Measurements from ENCODE around the gene DGKD.

Gene DGKD

DNA sequence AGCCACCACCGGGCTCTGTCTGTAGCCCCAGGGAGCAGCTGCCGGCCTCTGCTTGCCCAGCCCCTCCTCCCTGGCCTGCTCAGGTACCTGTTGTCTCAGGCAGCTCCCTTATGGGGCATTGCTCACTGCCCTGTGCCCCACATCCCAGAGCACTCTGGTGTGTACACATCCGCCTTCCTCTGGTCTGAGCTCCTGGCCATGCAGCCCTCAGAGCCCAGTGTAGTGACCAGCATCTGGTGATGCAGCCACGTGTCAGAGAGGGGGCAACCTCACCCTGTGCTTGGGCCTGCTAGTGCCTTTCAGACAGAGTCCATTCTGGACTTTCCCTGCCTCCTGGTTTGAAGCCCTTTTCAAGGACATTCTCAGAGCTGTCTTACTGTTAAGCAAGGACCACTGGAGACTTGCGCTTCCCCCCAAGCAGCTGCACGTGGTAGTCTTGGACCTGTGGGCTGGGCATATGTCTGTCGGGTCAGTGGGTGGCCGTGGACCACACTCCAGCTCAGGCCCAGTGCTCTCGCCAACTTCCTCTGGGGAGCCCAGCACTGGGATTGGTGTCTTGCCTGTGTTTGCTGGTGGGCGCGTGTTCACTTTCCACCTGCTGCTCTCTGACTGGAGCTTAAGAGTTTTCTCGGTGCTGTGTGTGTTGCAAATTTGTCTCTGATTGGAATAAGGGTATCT lies 30.7 kb downstream of the DGKD start:
- no peak overlapping the region for H4K8ac ChIP-seq (ENCODE audit: low read depth, low read length)
- DNase-seq, result no peak
- no peak overlapping the region for H3K4me3 ChIP-seq (ENCODE audit: low read length)
- H2BK5ac ChIP-seq (ENCODE audit: low read length), result no peak overlapping the region
- no peak overlapping the region for H2AK5ac ChIP-seq (ENCODE audit: low read length)
- no peaks in the 10 kb centered on the region for H3K79me2 ChIP-seq (ENCODE audit: control insufficient read depth, insufficient read depth, low read length)
- no peaks in the 10 kb centered on the region for H3K27me3 ChIP-seq (ENCODE audit: insufficient read depth, low read length, poor library complexity)
- H3K4me2 ChIP-seq (ENCODE audit: low read length), result no peak overlapping the region
- H3K36me3 ChIP-seq (ENCODE audit: control insufficient read depth, insufficient read depth, low read length), result no peaks in the 10 kb centered on the region
- no peak overlapping the region for H2BK120ac ChIP-seq (ENCODE audit: low read depth, low read length)
- H2BK15ac ChIP-seq (replicated peaks; ENCODE audit: low read depth), result no peak overlapping the region
- H3K27ac ChIP-seq (ENCODE audit: low read depth, low read length), result no peak overlapping the region
- H3K56ac ChIP-seq (ENCODE audit: low read length), result no peak overlapping the region
- H3K18ac ChIP-seq (ENCODE audit: low read length), result no peak overlapping the region
- H3K23ac ChIP-seq (ENCODE audit: low read length), result no peak overlapping the region
- no peaks in the 10 kb centered on the region for H3K4me1 ChIP-seq (ENCODE audit: control insufficient read depth, low read depth, low read length)
- peaks cover 7% of the 10 kb centered on the region for H3K79me1 ChIP-seq (ENCODE audit: low read length)
- WGBS (ENCODE audit: extremely low coverage, insufficient coverage, low lambda C conversion rate), result no CpG with 5 or more reads among the region's 12 CpGs
- no peak overlapping the region for H3K9ac ChIP-seq (ENCODE audit: low read length)
- no peak overlapping the region for H3K4ac ChIP-seq (ENCODE audit: low read depth, low read length)
- H4K5ac ChIP-seq (ENCODE audit: low read length), result no peak overlapping the region

DNA sequence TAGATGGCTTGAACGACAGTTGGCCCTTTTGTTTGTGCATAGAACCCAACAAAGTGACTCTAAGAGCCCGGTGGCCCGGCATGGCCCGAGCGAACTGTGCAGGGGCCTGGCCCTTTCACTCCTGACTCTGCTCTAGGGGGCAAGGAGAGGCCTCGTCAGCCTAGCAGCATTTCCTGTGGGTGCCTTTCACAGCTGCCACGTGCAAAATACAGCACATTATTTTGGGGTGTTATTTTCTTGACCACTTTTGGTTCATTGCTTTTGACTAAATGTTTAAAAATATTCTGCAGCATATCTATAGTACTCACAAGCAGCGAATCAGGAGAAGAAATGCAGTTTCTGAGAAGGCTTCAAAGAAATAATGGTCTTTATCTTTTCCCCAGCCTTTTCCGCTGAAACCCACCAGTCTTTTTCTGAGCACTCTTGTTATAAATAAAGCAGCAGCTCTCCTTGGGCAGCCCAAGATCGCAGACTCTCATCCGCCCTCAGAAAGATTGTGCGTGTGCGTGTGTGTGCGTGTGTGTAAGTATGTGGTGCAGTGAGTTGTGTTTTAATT lies 31.3 kb downstream of the DGKD start:
- Histone ChIP-seq H2BK120ac (ENCODE audit: low read depth, low read length) (no peak overlapping the region), H3K4ac (ENCODE audit: low read depth, low read length) (no peak overlapping the region), H3K9ac (ENCODE audit: low read length) (no peak overlapping the region), H3K23ac (ENCODE audit: low read length) (no peak overlapping the region), H2AK5ac (ENCODE audit: low read length) (no peak overlapping the region), H3K4me3 (ENCODE audit: low read length) (no peak overlapping the region), H3K27ac (ENCODE audit: low read depth, low read length) (no peak overlapping the region), H4K8ac (ENCODE audit: low read depth, low read length) (no peak overlapping the region), H2BK5ac (ENCODE audit: low read length) (no peak overlapping the region), H3K79me1 (ENCODE audit: low read length) (peaks cover 7% of the 10 kb centered on the region), H3K56ac (ENCODE audit: low read length) (no peak overlapping the region), H3K4me2 (ENCODE audit: low read length) (no peak overlapping the region), H3K79me2 (ENCODE audit: control insufficient read depth, insufficient read depth, low read length) (no peaks in the 10 kb centered on the region), H3K27me3 (ENCODE audit: insufficient read depth, low read length, poor library complexity) (no peaks in the 10 kb centered on the region), H3K18ac (ENCODE audit: low read length) (no peak overlapping the region), H3K36me3 (ENCODE audit: control insufficient read depth, insufficient read depth, low read length) (no peaks in the 10 kb centered on the region), H4K5ac (ENCODE audit: low read length) (no peak overlapping the region), H3K4me1 (ENCODE audit: control insufficient read depth, low read depth, low read length) (no peaks in the 10 kb centered on the region), H2BK15ac (replicated peaks; ENCODE audit: low read depth) (no peak overlapping the region)
- WGBS (ENCODE audit: extremely low coverage, insufficient coverage, low lambda C conversion rate), result no CpG with 5 or more reads among the region's 14 CpGs
- no peak for DNase-seq

DNA sequence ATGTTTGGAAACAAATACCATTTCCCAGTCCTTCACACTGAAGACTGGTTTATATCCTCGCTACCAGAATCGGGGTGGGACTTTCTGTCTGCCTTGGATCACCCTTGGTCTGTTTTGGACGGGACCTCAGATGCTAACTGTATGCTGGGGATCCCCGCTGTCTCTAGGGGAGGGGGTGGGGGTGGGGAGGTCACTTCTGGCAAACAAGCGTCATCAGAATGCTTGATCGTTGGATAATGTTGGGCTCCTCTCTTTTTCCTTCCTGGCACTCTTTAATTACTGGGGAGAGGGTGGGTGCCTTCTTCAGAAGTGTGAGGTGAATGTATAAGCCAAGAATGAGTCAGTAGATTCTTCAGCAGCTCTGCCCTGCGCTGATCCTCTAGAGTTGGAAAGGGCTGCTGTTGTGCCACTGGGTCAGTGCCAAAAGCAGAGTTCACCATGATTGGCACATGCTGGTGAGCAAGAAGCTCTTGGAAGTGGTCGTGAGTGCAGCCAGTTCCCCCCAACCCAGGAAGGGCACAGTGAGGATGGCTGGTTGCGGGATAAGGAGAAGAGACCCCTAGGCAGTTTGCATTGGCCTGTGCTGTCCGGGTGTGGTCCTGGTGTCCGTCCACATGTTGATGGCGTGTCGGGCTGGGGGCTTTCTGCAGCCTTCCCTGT lies 32.2 kb downstream of the DGKD start:
- no peak overlapping the region for H4K5ac ChIP-seq (ENCODE audit: low read length)
- H2BK15ac ChIP-seq (replicated peaks; ENCODE audit: low read depth), result no peak overlapping the region
- H4K8ac ChIP-seq (ENCODE audit: low read depth, low read length), result no peak overlapping the region
- no peak overlapping the region for H3K56ac ChIP-seq (ENCODE audit: low read length)
- H3K4me2 ChIP-seq (ENCODE audit: low read length), result no peak overlapping the region
- H3K9ac ChIP-seq (ENCODE audit: low read length), result no peak overlapping the region
- H3K79me1 ChIP-seq (ENCODE audit: low read length), result peaks cover 6% of the 10 kb centered on the region
- no peaks in the 10 kb centered on the region for H3K4me1 ChIP-seq (ENCODE audit: control insufficient read depth, low read depth, low read length)
- H3K4me3 ChIP-seq (ENCODE audit: low read length), result no peak overlapping the region
- H3K4ac ChIP-seq (ENCODE audit: low read depth, low read length), result no peak overlapping the region
- H3K27me3 ChIP-seq (ENCODE audit: insufficient read depth, low read length, poor library complexity), result no peaks in the 10 kb centered on the region
- H2BK120ac ChIP-seq (ENCODE audit: low read depth, low read length), result no peak overlapping the region
- no peaks in the 10 kb centered on the region for H3K36me3 ChIP-seq (ENCODE audit: control insufficient read depth, insufficient read depth, low read length)
- WGBS (ENCODE audit: extremely low coverage, insufficient coverage, low lambda C conversion rate), result no CpG with 5 or more reads among the region's 13 CpGs
- H3K27ac ChIP-seq (ENCODE audit: low read depth, low read length), result no peak overlapping the region
- no peak overlapping the region for H3K18ac ChIP-seq (ENCODE audit: low read length)
- H3K79me2 ChIP-seq (ENCODE audit: control insufficient read depth, insufficient read depth, low read length), result no peaks in the 10 kb centered on the region
- H2AK5ac ChIP-seq (ENCODE audit: low read length), result no peak overlapping the region
- no peak overlapping the region for H2BK5ac ChIP-seq (ENCODE audit: low read length)
- DNase-seq, result no peak
- H3K23ac ChIP-seq (ENCODE audit: low read length), result no peak overlapping the region

DNA sequence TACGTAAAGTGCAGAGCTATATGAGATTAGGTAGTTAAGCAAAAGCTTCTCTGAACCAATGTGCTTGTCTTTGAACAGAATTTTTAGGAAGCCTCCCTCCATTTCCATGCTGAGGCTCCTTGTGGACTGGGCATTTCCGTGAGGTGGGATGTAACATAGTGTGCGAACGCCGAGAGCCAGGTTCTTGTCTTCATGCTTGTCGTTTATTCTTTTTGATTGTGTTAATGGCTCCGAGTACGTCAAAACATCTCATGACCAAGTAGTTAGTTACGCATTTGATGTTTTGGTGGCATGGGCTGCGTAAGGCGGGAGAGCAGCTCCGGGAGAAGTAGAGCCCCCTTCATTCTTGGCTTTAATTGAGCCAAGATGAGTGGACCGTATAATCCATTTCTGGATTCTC lies 32.9 kb downstream of the DGKD start:
- Histone ChIP-seq H2BK120ac (ENCODE audit: low read depth, low read length) (no peak overlapping the region), H3K4me3 (ENCODE audit: low read length) (no peak overlapping the region)

DNA sequence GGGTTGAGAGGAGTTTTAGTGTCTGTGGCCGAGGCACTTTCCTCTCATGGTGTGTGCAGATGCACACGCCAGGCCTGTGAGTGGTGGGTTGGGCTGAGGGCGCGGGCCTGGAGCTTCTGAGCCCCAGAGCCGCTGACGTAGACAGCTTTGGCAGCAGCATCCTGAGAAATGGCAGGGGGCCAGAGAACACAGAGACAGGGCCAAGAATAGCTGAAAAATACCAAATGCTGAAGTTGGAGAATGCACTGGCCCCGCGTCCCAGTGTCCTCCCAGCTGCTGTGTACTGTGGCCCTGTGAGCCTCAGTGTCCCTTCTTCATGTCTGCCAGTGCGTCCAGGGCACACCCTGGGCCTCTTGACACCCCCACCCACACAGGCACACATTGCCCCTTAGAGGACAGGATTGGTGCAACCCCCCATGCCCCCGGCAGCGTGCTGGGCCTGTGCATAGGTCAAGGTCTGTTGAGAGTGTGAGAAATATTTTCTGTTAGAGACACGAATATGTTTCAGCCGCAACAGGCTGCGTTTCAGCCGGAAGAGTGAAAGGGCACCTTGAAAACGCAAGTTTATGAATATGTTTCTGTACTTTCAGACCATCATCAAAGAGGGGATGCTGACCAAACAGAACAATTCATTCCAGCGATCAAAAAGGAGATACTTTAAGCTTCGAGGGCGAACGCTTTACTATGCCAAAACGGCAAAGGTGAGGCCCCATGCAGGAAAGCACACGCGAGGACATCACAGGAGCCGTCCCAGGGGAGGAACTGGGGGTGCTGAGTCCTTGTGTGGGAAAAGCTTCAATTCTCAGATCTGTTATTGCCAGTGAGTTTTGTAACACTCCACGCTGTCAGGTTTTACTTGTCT lies 33.6 kb downstream of the DGKD start:
- no peak overlapping the region for H3K4me3 ChIP-seq (ENCODE audit: low read length)
- WGBS (ENCODE audit: extremely low coverage, insufficient coverage, low lambda C conversion rate), result no CpG with 5 or more reads among the region's 25 CpGs

More for the DNA sequence above, 32.9 kb downstream of the DGKD start:
- no CpG with 5 or more reads among the region's 13 CpGs for WGBS (ENCODE audit: extremely low coverage, insufficient coverage, low lambda C conversion rate)
- Histone ChIP-seq H3K23ac (ENCODE audit: low read length) (no peak overlapping the region), H3K36me3 (ENCODE audit: control insufficient read depth, insufficient read depth, low read length) (no peaks in the 10 kb centered on the region), H3K4me2 (ENCODE audit: low read length) (no peak overlapping the region), H2BK5ac (ENCODE audit: low read length) (no peak overlapping the region), H4K8ac (ENCODE audit: low read depth, low read length) (no peak overlapping the region), H3K18ac (ENCODE audit: low read length) (no peak overlapping the region), H3K79me2 (ENCODE audit: control insufficient read depth, insufficient read depth, low read length) (no peaks in the 10 kb centered on the region), H3K56ac (ENCODE audit: low read length) (no peak overlapping the region), H3K79me1 (ENCODE audit: low read length) (peaks cover 6% of the 10 kb centered on the region), H3K4ac (ENCODE audit: low read depth, low read length) (no peak overlapping the region), H3K27ac (ENCODE audit: low read depth, low read length) (no peak overlapping the region), H3K4me1 (ENCODE audit: control insufficient read depth, low read depth, low read length) (no peaks in the 10 kb centered on the region), H4K5ac (ENCODE audit: low read length) (no peak overlapping the region), H3K27me3 (ENCODE audit: insufficient read depth, low read length, poor library complexity) (no peaks in the 10 kb centered on the region), H2AK5ac (ENCODE audit: low read length) (no peak overlapping the region), H2BK15ac (replicated peaks; ENCODE audit: low read depth) (no peak overlapping the region), H3K9ac (ENCODE audit: low read length) (no peak overlapping the region)
- no peak for DNase-seq

More for the DNA sequence above, 33.6 kb downstream of the DGKD start:
- H3K23ac ChIP-seq (ENCODE audit: low read length), result no peak overlapping the region
- H3K79me2 ChIP-seq (ENCODE audit: control insufficient read depth, insufficient read depth, low read length), result no peaks in the 10 kb centered on the region
- no peak overlapping the region for H3K9ac ChIP-seq (ENCODE audit: low read length)
- H3K27ac ChIP-seq (ENCODE audit: low read depth, low read length), result no peak overlapping the region
- no peak overlapping the region for H4K8ac ChIP-seq (ENCODE audit: low read depth, low read length)
- peaks cover 6% of the 10 kb centered on the region for H3K79me1 ChIP-seq (ENCODE audit: low read length)
- no peaks in the 10 kb centered on the region for H3K4me1 ChIP-seq (ENCODE audit: control insufficient read depth, low read depth, low read length)
- H3K27me3 ChIP-seq (ENCODE audit: insufficient read depth, low read length, poor library complexity), result no peaks in the 10 kb centered on the region
- H2BK15ac ChIP-seq (replicated peaks; ENCODE audit: low read depth), result no peak overlapping the region
- no peak overlapping the region for H2AK5ac ChIP-seq (ENCODE audit: low read length)
- no peaks in the 10 kb centered on the region for H3K36me3 ChIP-seq (ENCODE audit: control insufficient read depth, insufficient read depth, low read length)
- H2BK120ac ChIP-seq (ENCODE audit: low read depth, low read length), result no peak overlapping the region
- H2BK5ac ChIP-seq (ENCODE audit: low read length), result no peak overlapping the region
- H4K5ac ChIP-seq (ENCODE audit: low read length), result no peak overlapping the region
- H3K4me2 ChIP-seq (ENCODE audit: low read length), result no peak overlapping the region
- H3K18ac ChIP-seq (ENCODE audit: low read length), result no peak overlapping the region
- no peak overlapping the region for H3K56ac ChIP-seq (ENCODE audit: low read length)
- no peak overlapping the region for H3K4ac ChIP-seq (ENCODE audit: low read depth, low read length)
- no peak for DNase-seq

Data from mesendoderm (in vitro differentiated cells).